RKO (cell line): Measurements from ENCODE around the gene SNU13.
"Not testable (repeated sequence)": the region's sequence is repeated elsewhere in the genome, so short reads cannot be mapped to it uniquely, and the experiment has no call there.

Source experiments
- DNase-seq: peaks from one replicate; pipeline ENCODE4 v3.0.0-alpha.2; 2016; ENCODE audit warnings: low spot score

SNU13 gene

GRCh38 chr22:41688365-41689211, at the start of gene SNU13:
SNU13 (minus strand) TSS chr22:41688867; CDS start chr22:41688796, 71 bp downstream.
- DNase-seq = peak; percentile 94

- not testable (repeated sequence) for DNase-seq
Measured at GRCh38 chr22:41733241-41733640, 44.6 kb upstream of the SNU13 start.

GRCh38 chr22:41732096-41732772, 43.6 kb upstream of the SNU13 start:
- DNase-seq = no peak

- DNase-seq = no peak
Measured at GRCh38 chr22:41731609-41732008, 42.9 kb upstream of the SNU13 start.

GRCh38 chr22:41725510-41726110, 36.9 kb upstream of the SNU13 start:
- peak; percentile 31 for DNase-seq

- DNase-seq = no peak
Measured at GRCh38 chr22:41722496-41722895, 33.8 kb upstream of the SNU13 start.

- DNase-seq = no peak
Measured at GRCh38 chr22:41713004-41713403, 24.3 kb upstream of the SNU13 start.

- no peak for DNase-seq
Measured at GRCh38 chr22:41709341-41709740, 20.7 kb upstream of the SNU13 start.

- no peak for DNase-seq
Measured at GRCh38 chr22:41702763-41703162, 14.1 kb upstream of the SNU13 start.

GRCh38 chr22:41700108-41700364, 11.4 kb upstream of the SNU13 start:
- no peak for DNase-seq

GRCh38 chr22:41699264-41700107, 10.8 kb upstream of the SNU13 start, which contains the start of gene MEI1:
MEI1 (plus strand) TSS chr22:41699503; CDS start chr22:41699539, 36 bp downstream.
- no peak for DNase-seq

GRCh38 chr22:41697126-41697775, 8.6 kb upstream of the SNU13 start:
- DNase-seq = peak; percentile 85

- DNase-seq = no peak
Measured at GRCh38 chr22:41696703-41697102, 8.0 kb upstream of the SNU13 start.

- DNase-seq = no peak
Measured at GRCh38 chr22:41695211-41695610, 6.5 kb upstream of the SNU13 start.

- DNase-seq = no peak
Measured at GRCh38 chr22:41690476-41690875, 1.8 kb upstream of the SNU13 start.

GRCh38 chr22:41687901-41688364, 734 bp downstream of the SNU13 start:
- peak; percentile 57 for DNase-seq

- DNase-seq = not testable (repeated sequence)
Measured at GRCh38 chr22:41686890-41687289, 1.8 kb downstream of the SNU13 start.

- DNase-seq = no peak
Measured at GRCh38 chr22:41684194-41684593, 4.5 kb downstream of the SNU13 start.

GRCh38 chr22:41683616-41684015, 5.1 kb downstream of the SNU13 start:
- DNase-seq = peak; percentile 50

GRCh38 chr22:41683052-41683451, 5.6 kb downstream of the SNU13 start:
- no peak for DNase-seq

- DNase-seq = peak; percentile 89
Measured at GRCh38 chr22:41682033-41682807, 6.4 kb downstream of the SNU13 start.
